GM12891 (cell line): Measurements from ENCODE around the gene TCF7L1.

ENCODE experiments used
- DNase-seq: peaks from one replicate; pipeline ENCODE4 v3.0.0; 2011; ENCODE audit warnings: low spot score; ENCODE audit not compliant: insufficient read length
- FAIRE-seq: peaks from 2 replicates; lab custom pipeline; 2011; peaks lifted over from hg19 to GRCh38; lab: Jason Lieb, UNC
- PAX5 ChIP-seq: IDR thresholded peaks from 2 replicates; pipeline ENCODE4 v1.6.1; 2011; ENCODE audit warnings: low read length, moderate library complexity, mild to moderate bottlenecking; ENCODE audit not compliant: insufficient read depth, severe bottlenecking
- POLR2A ChIP-seq: IDR thresholded peaks from 2 replicates; pipeline ENCODE4 v1.6.1; 2011; ENCODE audit warnings: low read depth, low read length, control low read depth
- POLR2AphosphoS5 ChIP-seq: IDR thresholded peaks from 2 replicates; pipeline ENCODE4 v1.6.1; 2011; ENCODE audit warnings: low read depth, low read length, control low read depth
- POU2F2 ChIP-seq: IDR thresholded peaks from 2 replicates; pipeline ENCODE4 v1.6.1; 2011; ENCODE audit warnings: low read depth, mild to moderate bottlenecking, control low read depth, low read length, moderate library complexity
- SPI1 ChIP-seq: IDR thresholded peaks from 2 replicates; pipeline ENCODE4 v1.6.1; 2011; ENCODE audit warnings: low read depth, low read length, control low read depth
- TAF1 ChIP-seq: IDR thresholded peaks from 2 replicates; pipeline ENCODE4 v1.6.1; 2011; ENCODE audit warnings: low read depth, low read length, control low read depth

The TCF7L1 gene

DNA sequence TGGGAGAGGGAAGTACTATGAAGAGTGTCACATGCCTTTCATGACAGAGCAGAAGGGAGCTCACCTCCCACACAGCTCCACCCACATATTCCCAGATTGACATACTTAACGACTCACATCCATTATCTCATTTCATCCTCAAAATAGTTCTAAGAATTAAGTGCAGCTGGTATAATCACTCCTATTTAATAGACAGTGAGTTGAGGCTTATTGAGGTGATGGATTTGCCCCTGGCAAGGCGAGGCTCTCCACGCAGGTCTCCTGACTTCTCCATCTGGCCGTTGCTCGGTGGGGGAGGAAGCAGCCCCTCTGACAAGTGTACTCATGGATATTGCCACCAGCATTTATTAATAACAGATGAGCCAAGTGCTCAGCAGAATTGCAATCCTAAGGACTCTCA is 113.2 kb downstream of the TCF7L1 start:
- TF ChIP-seq PAX5 (no peak), SPI1 (no peak), POU2F2 (no peak), POLR2AphosphoS5 (no peak), POLR2A (no peak), TAF1 (no peak)
- FAIRE-seq (no peak), DNase-seq (no peak)

DNA sequence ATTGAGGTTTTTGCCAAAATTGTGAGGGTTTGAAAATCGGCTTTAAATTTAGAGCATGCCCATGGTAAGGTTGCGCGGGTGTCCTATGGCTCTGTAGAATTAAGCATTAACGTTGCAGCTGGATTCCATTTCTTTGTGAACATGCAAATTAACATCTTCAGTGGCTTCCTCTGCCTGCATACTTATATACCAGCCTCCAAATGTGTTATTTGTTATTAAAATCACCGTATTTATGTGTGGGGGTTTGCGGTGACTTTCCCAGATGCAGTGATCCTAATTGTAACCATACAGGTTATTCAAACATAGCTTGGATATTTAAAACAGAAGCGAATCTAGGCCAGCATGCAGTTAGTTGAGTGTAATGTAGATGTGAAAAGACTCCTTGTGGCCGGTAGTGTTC is 114.4 kb downstream of the TCF7L1 start:
- FAIRE-seq (no peak), DNase-seq (no peak)
- no peak for TF ChIP-seq PAX5
- no peak for TF ChIP-seq SPI1
- no peak for TF ChIP-seq POLR2AphosphoS5
- TF ChIP-seq TAF1 = no peak
- no peak for TF ChIP-seq POU2F2
- TF ChIP-seq POLR2A = no peak

DNA sequence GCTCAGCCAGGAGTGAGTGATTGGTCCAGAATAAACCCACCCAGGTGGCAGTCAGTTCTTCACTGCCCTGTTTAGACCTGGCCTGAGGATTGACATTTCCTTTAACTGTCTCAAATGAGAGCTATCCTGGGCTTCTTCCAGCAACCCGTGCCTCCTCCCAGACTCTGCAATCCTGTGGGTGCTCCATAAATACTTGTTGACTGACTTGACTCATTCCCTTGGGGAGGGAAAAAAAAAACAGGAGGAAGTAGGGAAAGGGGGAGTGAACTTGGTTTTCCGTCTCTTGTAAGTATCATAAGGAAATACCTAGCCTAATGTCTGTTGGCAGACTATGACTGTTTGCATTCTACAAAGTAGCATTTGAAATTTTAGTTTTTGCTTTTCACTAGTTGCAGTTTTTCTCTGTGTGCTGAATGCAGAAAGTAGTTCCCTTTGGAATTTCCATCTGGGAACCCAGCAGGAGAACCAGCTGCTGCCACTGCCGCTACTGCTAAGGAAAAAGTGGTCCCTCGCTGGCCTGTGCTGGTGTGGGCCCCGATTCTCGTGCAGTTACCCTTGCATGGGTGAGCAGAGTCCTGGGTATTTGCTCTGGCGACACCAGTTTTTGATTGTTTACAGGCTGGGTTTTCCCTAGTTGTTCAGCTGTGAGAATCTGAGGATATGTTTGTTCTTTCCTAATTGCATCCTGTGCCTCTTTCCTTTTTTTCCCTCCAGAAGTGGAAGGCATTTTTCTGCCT is 115.7 kb downstream of the TCF7L1 start:
- DNase-seq = no peak
- no peak for FAIRE-seq
- TF ChIP-seq POLR2A (no peak), POLR2AphosphoS5 (no peak), TAF1 (no peak), PAX5 (no peak), SPI1 (no peak), POU2F2 (no peak)

DNA sequence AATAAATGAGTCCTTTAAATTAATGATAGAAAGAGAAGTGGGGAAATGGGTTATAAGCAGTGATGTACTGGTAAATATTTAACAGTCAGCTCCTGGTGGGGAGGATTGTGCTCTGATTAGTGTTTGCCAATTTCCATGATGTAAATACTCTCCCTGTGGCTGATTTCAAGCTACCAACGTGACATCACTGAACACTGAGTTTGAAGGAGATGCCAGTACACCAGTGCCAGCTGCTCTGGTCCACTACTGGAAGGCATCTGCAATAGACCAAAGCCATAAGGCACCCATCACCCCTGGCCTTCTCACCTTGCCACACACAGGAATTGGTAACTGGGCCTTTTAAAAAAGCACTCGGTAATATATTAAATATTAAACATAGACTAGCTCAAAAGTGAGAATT is 116.9 kb downstream of the TCF7L1 start:
- no peak for TF ChIP-seq POLR2A
- TF ChIP-seq SPI1 = no peak
- TF ChIP-seq POLR2AphosphoS5 = no peak
- no peak for TF ChIP-seq TAF1
- no peak for TF ChIP-seq PAX5
- TF ChIP-seq POU2F2 = no peak
- no peak for FAIRE-seq
- DNase-seq = no peak

DNA sequence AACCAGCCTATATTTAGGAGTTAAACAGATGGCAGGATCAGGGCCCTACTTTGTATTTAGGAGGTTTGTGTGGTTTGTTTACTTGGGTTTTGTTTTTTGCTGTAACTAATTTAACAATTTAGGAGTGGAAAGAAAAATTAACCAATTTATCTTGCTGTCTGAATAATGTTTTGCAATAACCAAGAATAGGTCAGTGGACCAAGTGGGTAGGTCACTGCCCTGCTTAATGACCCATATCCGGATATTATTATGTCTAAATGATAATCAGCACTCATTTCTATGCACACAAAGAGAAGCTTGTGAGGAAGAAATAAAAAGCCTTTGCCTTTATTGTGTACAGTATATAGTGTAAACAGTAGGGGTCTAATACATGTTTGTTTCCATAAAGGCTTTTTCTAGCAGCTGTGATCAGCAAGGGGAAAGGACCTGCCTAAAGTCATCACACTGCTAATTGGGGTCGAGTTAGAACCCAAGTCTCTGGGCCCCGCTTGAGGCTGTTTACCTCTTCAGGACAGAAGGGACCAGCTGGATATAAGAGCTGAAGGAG is 118.0 kb downstream of the TCF7L1 start:
- DNase-seq = no peak
- no peak for FAIRE-seq
- TF ChIP-seq POU2F2 (no peak), POLR2A (no peak), POLR2AphosphoS5 (no peak), SPI1 (no peak), TAF1 (no peak), PAX5 (no peak)

DNA sequence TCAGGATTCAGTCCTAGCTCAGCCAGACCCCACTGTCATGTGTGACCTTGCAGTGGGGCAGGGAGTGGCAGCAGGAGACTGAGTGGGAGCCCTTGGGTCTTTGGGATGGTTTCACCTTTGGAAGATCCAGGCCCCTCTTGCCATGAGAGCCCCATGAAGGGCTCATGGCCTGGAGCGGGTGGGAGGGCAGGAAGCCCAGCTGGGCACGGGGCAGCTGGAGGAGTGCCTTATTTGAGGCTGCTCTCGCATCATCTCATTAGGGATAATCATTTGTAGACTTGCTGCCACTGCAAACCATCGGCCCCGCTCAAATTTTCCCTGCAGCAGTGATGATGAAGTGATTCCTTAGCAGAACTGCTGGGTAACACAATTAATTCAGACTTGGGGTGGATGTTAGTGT is 120.7 kb downstream of the TCF7L1 start:
- TF ChIP-seq PAX5 = no peak
- TF ChIP-seq POLR2A = no peak
- no peak for TF ChIP-seq POU2F2
- no peak for TF ChIP-seq TAF1
- TF ChIP-seq SPI1 = no peak
- no peak for TF ChIP-seq POLR2AphosphoS5
- FAIRE-seq (no peak), DNase-seq (no peak)

DNA sequence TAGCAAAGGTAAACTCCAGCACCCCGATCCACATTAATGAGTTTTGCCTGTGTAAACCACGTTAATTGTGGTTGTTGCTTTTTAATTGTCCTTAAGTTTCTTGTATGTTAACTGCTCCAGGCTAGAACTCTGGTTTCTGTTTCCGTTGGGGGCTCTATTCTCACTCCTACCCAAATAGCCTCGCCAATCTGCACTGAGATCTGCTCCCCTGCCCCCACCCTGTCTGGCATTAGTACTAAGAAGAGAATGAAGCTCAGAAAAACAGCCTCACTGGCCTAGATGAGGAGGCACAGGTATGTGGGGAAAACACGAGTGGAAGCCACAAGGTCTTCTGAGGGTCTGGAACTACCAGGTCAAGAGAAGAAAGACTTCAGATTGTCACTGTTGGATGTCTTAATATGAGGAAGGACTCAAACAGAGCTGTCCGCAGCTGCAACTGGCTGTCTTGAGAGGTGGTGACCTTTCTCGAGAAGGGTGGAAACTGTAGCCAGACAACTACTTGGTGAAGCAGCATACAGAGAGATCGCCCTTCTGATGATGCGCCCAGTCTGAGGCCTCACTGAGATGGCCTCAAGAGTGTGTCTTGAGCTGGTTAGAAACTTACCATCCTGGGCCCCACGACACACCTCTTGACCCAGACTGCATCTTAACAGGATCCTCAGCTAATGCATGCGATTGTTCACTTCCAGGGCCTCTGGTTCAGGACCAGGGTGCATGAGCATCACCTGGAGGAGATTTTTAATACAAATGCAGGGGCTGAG is 121.5 kb downstream of the TCF7L1 start:
- TF ChIP-seq SPI1 (no peak), TAF1 (no peak), POU2F2 (no peak), PAX5 (no peak), POLR2A (no peak), POLR2AphosphoS5 (no peak)
- no peak for FAIRE-seq
- DNase-seq = no peak

DNA sequence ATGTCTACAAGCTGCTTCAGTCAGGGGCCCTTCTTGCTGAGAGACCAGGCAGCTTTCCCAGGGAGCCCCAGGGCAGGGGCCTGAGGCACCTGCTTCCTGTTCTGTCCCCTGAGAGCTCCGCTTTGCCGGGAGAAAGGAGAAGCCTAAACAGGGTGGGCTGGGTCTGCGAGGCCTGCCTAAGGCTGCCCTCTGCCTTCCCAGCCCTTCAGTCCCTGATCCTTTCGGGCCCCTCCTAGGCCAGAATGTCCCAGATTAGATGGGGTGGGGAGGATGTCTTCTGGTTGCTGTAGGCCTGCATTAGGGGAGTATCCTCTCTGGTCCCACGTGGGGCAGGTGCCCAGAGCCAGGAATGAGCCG is 122.2 kb downstream of the TCF7L1 start:
- DNase-seq (no peak), FAIRE-seq (no peak)
- no peak for TF ChIP-seq POU2F2
- TF ChIP-seq POLR2A = no peak
- no peak for TF ChIP-seq SPI1
- TF ChIP-seq TAF1 = no peak
- TF ChIP-seq POLR2AphosphoS5 = no peak

DNA sequence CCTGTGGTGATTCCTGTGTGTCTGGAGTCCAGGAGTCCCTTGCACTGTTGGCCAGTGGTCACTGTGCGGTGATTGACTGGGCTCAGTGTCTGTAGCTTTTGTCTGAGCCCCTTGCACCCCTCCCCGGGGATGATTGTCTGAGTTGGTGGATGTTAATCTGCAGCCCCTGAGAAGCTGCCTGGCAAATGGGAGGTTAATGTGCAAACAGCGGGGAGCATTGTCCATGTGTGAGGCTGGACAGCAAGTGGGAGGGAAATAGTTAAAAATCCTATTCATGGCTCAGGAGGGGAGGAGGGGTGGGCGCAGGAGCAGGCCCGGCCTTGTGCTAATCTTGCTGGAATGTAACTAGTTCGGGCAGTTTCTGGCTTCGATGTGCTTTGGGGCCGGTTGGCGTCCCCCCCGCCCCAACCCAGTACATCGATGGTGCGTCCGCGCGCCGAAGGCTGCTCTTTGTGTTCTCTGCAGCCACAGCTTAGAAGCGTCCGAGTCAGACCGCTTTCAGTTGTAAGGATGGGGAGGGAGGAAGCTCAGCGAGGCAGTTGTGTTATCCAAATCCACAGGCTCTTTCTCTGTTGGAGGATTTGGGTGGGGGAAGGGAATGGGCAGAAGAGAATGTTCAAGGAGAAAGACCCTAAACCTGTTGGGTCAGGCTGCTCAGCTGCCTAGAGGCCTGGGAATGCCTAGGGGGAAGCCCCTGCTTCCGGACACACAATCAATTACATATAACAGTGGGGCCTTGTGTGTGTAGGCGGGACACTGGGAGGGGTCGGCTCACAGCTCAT is 122.8 kb downstream of the TCF7L1 start:
- DNase-seq (no peak), FAIRE-seq (no peak)

More for the DNA sequence above, 122.8 kb downstream of the TCF7L1 start:
- TF ChIP-seq POU2F2 (no peak), POLR2AphosphoS5 (no peak), SPI1 (no peak), PAX5 (no peak), POLR2A (no peak), TAF1 (no peak)
